T-helper 9 cell (primary cell): Measurements from ENCODE around the gene NEDD9.

ENCODE experiments used
- DNase-seq: peaks from one replicate; pipeline ENCODE4 v3.0.0-alpha.2; 2020
- total RNA-seq, 2 donors: gene quantifications; one replicate each; lab custom pipeline; 2026; lab: John Stamatoyannopoulos, UW

Gene NEDD9, protein sequence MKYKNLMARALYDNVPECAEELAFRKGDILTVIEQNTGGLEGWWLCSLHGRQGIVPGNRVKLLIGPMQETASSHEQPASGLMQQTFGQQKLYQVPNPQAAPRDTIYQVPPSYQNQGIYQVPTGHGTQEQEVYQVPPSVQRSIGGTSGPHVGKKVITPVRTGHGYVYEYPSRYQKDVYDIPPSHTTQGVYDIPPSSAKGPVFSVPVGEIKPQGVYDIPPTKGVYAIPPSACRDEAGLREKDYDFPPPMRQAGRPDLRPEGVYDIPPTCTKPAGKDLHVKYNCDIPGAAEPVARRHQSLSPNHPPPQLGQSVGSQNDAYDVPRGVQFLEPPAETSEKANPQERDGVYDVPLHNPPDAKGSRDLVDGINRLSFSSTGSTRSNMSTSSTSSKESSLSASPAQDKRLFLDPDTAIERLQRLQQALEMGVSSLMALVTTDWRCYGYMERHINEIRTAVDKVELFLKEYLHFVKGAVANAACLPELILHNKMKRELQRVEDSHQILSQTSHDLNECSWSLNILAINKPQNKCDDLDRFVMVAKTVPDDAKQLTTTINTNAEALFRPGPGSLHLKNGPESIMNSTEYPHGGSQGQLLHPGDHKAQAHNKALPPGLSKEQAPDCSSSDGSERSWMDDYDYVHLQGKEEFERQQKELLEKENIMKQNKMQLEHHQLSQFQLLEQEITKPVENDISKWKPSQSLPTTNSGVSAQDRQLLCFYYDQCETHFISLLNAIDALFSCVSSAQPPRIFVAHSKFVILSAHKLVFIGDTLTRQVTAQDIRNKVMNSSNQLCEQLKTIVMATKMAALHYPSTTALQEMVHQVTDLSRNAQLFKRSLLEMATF
- total RNA-seq: 82.2 to 164 reads per million in 2 donors

DNA sequence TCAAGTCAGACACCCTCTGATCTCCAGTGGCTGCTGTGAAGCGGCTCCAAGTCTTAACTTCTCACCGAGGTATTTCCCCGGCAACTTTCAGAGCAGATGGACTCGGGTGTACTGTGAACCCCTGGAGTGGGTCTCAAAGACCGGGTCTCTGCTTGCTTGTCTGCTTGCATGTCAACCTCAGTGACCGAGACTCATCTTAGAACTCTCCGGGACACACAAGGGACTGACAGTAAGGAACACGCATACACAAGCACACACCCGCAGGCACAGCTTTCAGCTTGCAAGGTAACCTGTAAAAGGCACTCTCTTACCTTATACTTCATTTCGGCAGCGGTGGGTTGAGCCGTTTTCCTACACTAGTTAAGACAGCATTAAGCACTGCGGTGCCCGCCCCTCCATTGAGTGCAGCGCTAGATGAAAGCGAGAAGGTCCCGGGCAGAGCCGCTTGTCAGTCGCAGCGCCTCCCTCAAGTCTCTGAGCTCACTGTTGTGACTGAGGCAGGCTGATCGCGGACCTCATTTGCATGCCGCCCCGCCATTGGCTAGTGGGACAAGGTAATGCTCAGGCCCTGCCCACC, at the start of gene NEDD9:
Gene NEDD9, minus strand, starts transcription at position 476 of the 577 bp plus-strand sequence. Its CDS starts 153 bp downstream, at position 323.
- peak; percentile 94 for DNase-seq

DNA sequence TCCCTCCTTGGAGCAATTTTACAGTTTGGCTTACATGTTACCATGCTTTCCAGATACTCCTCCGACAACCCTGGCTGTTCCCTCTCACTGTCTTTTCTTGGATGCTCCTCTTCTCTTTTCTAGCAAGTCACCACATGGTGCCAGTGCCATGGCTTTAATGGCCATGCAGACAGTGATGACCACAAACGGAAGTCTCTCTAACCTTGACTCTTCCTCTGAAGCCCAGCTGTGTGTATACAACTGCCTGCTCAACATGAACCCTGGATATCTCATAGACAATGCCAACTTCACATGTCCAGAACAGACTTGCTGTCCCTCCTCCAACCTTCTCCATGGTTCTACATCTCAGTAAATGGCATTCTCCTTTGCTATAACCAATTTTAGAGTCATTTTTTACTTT, 49.8 kb upstream of the NEDD9 start:
- no peak for DNase-seq

DNA sequence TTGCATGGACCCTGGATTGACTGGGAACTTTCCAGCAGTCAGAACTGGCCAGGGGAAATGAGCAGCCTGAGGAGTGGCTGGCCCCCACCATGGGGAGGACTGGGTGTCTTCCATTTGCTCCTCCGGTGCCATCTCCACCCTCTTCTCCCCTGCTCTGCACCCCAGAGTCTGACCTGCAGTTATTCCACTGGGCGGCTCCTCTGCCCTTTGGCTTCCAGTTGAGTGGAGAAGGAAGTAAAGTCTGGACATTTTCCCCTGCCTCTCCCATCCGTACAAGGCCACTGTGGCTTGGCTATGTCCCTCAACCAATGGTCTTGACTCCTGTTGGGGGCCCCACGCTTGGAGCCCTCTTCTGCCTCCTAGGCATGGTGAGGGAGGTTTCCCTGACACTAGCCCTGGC, 47.9 kb upstream of the NEDD9 start:
- DNase-seq: no peak

DNA sequence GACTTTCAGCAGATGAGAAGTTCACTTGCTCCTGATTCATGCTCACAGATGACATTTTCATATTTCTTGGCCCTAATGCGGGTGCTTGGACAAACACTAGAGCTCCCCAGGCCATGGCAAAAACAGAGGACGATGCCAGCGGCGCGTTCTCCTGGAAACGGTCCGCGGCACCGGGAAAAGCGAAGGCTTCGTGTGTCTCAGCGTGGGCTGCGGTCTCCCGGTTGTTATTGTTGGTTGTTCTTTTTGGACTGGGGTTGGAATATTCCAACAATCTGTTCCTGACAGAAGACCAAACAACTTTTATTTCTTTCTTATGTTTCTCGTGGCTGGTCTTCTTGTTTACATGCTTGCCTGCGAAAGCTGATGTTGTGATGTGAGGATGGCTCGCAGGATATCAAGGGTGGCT, 46.8 kb upstream of the NEDD9 start:
- DNase-seq: no peak

DNA sequence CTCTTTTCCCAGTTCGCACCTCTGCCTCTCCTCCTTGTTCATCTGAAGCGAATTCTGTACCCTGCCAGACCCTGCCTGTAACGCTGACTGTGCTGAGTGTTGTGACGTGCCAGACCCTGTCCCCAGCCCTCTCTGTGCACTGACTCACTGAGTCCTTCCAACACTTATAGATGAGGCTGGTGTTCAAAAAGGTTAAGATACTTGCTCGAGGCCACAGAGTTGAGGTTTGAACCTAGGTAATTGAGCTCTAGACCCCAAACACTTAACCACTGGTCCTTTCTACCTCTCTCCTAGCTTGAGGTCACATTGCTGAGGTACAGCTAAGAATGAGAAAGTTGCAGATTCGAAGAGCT, 45.7 kb upstream of the NEDD9 start:
- no peak for DNase-seq

DNA sequence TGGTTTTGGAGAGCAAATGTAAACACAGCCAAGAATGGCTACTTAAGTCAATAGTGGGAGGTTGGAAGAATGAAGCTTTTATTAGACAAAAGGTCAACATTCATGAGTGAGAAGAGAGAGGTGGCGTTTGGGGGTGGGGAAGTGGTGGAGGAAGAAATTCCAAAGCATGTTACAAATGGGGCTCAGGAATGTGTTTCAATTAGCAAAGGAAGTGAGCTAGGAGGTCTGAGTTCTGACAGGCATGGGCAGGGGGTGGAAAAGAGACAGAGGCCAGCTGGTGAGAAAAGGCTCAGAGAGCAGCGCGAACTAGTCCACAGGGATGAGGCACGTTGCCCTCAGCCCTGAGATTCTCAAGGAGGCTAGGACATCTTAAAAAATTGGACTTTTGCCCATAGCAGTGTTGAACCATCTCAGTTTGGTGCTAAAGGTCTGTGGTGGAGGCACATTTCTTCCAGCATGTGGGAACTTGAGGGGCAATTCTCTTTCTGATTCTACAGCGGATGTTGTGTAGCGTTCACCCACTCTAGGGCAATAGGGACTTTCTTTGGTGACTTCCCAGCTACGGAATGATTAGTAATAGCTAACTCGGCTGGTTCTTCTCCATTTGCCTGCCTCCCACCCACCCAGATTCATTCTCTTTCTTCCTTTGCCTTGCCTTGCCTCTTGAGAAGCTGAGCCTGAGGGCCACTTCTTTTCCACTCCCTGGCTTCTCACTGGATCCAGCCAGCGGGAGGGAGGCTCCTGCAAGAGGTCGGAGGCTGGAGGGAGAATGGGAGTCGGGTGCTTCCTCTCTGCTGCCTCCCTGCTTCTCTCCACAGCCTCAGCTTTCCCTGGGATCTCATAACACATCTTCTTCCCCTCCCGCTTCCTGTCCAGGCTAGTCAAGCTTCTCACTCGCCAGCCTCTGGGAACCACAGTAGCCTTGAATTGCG, 45.1 kb upstream of the NEDD9 start:
- no peak for DNase-seq

DNA sequence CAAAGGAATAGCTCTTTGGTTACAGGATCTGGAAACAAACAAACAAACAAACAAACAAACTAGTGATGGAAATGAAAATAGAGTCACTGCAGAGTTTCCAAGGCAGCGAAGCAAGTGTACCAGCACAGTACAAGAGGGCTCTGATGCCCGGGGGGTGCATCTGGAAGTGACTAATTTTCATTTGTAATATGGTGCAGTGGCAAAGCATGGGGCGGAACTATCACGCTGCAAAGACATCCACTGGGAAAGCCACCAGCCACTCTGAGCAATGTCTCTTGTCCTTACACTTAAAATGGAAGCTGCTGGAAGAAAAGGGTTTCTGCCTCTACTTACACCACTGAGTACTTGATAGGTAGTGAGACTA, 44.4 kb upstream of the NEDD9 start:
- no peak for DNase-seq

DNA sequence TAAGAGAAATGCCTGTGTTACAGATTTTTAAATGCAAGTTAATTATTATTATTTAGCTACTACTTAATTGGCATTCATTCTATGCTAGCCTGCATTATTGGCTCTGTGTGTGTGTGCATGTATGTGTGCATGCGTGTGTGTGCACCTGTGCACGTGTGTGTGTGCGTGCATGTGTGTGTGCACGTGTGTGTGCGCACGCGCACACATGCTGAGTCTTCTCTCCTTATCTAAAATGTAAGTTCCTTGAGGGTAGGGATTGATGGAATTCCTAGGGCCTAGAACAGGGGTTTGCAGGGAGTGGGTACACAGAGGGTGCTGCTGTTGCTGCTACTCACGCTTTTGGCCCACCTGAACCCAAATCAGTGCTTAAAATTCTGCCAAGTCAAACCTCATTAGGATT, 43.8 kb upstream of the NEDD9 start:
- no peak for DNase-seq

DNA sequence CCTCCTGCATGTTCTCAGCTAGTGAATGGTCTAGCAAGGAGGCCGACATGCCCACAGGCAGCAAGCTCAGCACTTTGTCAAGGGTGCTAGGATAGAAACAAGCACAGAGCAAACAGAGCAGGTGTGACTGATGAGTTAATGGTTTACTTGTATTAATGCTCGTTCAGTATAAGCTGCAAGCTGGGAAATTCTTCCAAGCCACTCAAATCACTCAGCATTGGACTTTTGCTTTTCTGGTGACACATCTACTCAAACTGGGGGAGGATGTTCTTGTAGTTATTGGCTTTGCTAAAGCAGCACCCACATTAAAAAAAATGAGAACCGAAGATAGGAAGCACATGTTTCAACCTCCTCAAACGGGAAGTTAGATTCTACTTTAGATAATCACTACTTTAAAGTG, 43.1 kb upstream of the NEDD9 start:
- DNase-seq: no peak

DNA sequence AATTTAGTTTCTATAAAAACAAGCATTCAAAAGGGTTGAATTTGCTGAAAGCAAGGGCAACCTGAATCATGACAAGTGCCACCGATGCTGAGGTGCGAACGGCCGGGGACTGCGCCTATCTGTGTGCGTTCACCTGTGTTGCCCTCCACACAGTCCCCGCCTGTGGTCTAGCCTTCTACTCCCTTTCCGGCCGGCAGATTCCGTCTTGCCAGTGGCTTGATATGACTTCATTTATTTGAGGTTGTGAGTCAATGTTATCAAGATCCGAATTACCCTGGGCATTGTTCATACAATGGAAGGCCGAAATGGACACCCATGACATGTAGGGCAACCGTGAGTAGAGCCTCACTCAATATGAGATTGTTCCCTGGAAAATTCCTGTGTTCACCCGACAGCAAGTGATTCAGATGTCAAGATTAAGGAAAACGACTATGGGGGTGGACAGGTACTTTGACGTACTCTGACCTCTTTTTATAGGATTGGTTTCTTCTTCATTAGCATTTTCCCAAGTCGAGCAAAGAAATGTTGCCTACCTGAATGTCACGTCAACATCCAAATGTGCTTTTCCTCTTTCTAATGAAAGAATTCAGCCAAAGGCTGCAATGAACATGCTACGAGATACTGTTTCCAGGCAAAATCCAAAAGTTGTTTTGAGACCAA, 41.1 kb upstream of the NEDD9 start:
- DNase-seq: no peak

DNA sequence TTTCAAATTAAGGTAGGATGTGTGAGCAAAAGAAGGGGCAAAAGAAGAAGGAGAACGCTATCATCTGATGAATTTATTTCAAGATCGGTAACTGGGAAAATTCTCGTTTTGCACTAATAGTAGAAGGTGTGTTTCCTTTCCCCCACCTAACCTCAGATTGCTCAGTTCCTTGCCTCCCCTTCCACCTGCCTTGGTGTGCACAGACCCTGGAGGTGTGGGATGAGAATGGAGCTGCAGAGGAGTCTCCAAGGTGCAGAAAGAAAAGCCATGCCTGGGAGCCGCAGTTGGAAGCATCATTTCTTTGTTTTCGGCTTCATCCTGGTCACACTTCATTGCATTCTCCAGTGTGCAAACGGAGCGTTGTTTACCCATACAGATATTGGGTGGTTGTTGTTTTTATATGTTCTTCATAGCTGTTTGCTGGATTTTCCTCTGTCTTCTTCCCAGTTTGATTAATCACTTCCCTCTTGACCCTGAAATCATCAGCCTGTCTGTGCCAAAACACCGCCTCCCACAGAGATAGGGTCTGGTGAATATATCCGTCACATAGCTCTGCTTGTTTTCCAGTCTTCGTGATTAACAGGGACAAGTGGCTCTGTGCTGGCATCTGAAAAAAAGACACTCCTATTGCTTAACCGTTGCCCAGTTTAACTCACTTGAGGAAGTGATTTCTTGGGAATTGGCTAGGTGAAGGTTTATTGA, 40.2 kb upstream of the NEDD9 start:
- no peak for DNase-seq

DNA sequence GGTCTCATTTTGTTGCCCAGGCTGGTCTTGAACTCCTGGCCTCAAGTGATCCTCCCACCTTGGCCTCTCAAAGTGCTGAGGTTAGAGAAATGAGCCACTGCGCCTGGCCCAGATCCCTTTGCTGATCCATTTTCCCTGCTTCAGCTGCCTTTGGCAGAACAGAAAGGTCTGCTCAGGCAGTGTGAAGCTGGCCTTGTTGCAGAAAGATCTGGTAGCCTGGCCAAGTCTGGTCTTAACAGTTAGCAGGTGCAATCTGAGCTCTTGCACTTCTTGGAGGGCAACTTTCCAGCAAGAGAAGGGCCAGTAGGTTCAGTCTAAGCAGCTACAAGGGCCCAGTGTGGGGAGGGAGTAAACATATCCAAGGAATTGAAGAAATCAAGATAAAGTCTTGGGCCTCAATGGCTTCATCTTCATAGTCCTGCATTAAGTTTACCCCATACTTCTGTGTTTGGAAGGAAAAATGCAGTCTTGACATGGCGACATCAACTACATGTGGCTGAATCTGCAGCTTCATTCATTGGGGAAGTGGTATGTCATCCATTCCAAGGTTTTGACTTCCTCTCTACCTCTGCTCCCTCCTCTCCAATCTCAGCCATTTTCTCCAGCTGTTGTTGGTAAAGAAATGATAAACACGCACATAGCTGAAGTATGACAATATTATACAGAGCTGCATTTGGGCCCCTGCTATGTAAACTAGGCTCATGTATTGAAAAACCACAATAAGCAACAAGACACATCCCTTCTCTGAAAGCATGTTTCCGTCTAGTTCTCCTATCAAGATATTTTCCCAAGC, 39.0 kb upstream of the NEDD9 start:
- no peak for DNase-seq

DNA sequence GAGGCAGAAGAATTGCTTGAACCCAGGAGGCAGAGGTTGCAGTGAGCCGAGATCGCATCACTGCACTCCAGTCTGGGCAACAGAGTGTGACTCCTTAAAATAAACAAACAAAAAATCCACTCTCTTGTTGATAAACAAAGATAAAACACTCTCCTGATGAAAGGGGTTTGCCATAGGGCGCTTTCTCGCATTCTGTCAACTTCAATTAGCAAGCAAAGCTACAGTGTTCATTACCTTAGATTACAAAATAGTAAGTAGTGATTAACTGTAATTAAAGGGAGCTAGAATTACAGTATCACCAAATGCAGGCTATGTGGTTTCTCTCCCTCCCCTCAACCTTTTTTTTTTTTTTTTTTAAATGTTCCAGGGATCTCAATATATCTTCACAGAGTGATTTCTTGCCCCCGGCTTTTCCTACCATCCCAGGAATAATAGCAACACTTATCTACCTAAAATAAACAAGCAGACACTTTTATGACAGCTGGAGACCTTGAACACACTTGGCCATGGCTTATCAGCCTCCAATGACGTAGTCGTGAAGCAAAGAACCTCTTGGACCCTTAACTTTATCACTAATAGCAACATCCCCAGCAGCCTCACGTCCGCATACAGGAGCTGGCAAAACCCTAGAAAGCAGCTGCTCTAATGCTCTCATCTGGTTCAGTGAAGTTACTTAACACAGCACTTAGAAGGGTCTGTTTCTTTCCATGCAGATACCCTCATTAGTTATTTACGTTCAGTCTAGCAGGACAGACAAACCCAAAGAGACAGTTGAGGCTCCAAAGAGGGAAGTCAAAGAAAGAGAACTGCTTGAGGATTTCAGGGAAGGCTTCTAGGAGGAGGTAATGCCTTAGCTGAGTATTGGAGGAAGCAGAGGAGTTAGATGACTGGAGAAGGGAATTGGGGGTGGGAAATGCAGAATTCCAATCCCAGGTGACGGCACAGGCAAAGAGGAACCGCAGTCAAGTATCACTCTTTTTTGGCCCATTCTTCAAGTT, 37.9 kb upstream of the NEDD9 start:
- DNase-seq: no peak

DNA sequence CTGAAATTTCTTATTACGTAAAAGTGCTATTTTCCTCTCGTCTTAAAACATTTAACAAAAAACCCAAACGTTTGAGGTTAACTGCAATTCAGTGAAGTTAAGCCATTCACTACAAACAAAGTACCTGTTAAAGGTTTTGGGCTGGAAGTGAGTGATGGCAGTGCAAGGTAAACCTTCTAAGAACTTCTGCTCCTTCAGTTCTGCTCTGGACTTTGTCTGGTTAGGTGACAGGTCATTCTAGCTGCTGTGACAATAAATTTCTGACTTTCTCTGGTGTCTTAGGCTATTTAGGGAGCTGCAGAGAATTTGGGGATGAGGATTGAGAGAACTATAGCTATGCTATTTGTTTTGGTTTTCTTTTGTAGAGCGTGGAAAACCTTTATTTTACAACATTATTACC, 36.5 kb upstream of the NEDD9 start:
- no peak for DNase-seq

DNA sequence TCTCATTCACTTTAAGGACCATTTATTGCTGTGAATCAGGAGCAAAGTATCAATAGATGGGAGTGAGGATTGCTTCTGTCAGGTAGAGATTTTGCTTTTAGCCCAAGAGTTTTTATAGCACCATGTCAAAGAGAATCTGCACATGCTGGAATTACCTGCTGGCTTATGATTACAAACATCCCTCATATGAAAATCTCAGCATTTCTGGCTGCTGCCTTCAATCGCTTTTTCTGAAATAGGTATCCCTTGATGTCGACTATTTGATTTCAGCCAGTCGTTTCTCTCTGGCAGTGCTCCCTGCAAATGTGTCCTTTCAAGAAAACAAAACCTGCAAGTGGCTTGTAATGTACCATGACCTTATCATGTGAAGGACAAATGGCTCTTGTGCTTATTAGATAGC, 34.5 kb upstream of the NEDD9 start:
- no peak for DNase-seq

DNA sequence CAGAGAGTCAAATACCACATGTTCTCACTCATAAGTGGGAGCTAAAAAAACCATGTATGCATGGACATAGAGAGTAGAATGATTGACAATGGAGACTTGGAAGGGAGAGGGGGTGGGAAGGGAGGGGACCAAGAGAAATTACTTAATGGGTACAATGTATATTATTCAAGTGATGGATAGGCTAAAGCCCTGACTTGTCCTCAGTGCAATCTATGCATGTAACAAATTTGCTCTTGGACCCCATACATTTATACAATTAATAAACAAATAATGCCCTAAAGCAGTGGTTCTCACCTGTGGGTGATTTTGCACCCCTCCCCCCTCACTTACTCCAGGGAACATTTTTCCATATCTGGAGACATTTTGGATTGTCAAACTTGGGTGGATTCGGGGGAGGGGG, 33.5 kb upstream of the NEDD9 start:
- no peak for DNase-seq

DNA sequence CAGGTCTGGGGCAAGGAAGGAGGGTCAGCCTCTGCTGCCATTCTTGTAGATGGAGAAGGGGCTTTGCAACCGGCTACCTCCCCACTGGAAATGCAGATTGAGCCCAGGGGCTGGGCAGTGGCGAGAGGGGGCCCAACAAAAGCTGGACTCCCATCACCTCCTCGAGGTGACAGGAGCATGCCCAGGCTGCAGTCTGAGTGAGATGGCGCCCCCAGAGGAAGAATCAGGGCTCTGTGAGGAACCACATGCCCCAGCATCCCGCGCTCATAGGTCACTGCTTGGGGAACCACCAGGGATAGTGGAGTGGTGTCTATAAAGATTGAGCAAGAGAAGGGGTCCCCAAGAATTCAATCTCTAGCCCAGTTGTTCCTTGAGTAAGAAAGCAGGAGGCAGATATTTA, 31.6 kb upstream of the NEDD9 start:
- no peak for DNase-seq

DNA sequence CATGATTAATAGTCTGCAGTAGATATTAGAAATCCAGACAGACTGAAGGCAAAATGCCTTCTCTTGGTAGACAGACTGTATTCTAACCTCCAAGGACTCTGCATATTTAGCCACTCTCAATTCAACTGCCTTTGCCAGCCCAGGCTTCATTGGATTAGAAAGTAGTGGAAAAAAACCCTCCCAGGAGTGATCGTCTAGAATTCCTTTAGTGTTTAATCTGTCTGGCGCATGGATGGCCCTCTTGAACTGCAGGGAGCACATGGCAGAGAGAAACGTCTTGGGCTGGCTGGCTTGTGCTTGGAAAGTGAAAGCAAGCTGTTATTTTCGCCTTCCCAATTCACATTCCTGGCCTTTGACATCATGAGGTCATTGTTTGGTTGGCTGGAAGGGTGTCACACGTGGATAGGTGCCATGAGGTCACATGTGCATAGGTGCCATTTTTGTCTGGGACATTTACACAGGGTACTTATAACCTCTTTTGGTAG, 30.9 kb upstream of the NEDD9 start:
- no peak for DNase-seq

DNA sequence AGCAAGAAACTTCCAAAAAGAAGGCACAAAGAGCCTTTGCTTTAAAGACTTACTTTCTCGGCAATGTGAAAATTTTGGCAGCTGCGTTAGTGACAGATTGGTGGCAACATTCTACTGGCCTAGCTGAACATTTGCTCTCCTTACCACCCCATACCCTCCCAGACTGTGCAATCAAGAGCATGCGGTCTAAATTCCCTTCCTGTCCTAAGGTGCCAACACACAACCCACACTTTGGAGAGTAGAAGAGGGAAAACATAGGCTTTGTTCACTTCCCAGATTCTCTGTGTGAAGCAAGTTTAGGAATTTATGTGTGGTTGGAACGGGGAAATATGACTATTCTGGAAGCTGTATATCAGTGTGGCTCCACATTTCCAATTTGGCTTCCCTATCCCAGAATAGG, 29.8 kb upstream of the NEDD9 start:
- DNase-seq: no peak
